ENCODE measurements around the gene SLC8A1.

SLC8A1 gene

DNA sequence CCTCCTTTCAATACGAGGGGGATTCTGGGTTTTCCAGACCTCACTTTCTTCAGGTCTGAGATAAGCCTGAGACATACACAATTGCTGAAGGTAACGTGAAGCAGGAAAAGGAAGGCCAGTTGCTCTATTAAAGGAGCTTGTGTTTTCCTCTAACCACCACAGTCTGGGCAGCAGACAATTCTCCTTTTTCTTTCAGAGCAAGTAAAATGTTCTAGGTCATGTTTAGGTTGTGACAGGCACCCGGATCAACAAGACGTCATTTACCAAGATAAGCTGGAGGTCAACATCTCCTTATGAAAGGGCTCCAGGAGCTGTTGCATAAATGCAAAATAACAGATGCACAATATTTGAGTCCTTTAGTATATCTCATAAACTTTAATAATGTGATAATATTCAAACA, 148.1 kb downstream of the SLC8A1 start:
- no peak for DNase-seq (ENCODE audit: low spot score)

DNA sequence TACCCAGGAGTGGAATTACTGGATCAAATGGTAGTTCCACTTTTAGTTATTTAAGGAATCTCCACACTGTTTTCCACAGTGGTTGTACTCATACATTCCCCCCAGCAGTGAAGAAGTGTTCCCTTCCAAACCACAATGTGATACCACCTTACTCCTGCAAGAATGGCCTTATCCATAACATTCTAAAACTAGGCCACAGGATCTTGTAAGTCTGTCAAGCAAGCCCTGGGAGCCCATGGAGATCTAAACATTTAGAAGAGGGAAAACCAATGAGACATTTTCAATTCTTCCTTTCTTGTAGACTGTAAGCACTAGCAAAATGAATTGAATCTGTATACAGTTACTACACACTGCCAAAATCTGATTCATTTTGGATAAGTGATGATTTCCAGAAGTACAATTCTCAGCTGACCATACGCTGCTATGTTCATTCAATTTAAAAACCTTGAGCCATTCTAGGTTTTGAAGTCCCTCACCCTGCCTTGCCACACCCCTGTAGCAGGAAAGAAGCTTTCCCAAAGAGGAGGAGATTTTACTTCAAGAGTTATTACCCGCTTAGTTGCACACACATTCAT, 149.1 kb downstream of the SLC8A1 start:
- no peak for DNase-seq (ENCODE audit: low spot score)

GRCh38 chr2:40300391-40300790, 151.5 kb downstream of the SLC8A1 start:
- DNase-seq (ENCODE audit: low spot score): no peak

GRCh38 chr2:40299781-40300180, 152.1 kb downstream of the SLC8A1 start:
- DNase-seq (ENCODE audit: low spot score): no peak

GRCh38 chr2:40299173-40299572, 152.7 kb downstream of the SLC8A1 start:
- no peak for DNase-seq (ENCODE audit: low spot score)

- no peak for DNase-seq (ENCODE audit: low spot score)
Measured at GRCh38 chr2:40298026-40298425, 153.9 kb downstream of the SLC8A1 start.

- DNase-seq (ENCODE audit: low spot score): no peak
Measured at GRCh38 chr2:40292291-40292690, 159.6 kb downstream of the SLC8A1 start.

- DNase-seq (ENCODE audit: low spot score): no peak
Measured at GRCh38 chr2:40289771-40290404, 162.0 kb downstream of the SLC8A1 start.

DNA sequence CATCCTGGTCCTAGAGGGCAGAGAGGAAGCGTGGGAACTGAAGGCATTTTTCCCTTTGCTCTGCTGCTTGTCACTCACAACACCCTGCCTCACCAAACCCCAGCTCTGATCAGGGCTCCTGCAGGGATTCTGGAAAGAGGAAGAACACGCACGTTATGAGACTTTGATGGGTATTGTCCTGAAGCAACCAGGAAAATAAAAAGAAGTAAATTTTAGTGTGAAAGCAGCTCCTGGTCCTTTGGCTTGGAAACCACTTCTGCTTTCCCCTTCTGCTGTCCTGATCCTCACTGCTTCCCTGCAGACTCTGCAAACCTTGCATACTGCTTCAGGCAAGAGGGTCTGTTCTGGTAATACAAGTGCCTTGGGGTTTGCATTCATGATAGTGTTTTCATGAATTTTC, 164.1 kb downstream of the SLC8A1 start:
- DNase-seq (ENCODE audit: low spot score): no peak

DNA sequence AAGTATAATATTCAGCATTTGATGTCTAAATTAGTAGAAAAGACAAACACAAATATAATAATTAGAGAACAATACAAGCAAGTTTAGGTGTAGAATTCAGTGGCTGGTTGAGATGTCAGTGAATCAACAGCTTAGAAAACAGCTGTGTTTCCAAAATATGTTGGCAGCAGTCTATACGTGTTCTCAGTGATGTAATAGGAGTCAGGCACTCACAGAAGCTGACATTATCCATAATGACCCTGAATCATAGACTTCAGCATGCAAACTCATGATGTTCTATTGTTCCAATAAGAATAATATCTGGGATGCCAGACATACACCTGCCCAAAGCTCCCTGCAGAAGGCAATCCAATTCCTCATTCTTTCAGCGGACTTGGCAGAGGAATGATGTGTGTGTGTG, 164.7 kb downstream of the SLC8A1 start:
- no peak for DNase-seq (ENCODE audit: low spot score)

DNA sequence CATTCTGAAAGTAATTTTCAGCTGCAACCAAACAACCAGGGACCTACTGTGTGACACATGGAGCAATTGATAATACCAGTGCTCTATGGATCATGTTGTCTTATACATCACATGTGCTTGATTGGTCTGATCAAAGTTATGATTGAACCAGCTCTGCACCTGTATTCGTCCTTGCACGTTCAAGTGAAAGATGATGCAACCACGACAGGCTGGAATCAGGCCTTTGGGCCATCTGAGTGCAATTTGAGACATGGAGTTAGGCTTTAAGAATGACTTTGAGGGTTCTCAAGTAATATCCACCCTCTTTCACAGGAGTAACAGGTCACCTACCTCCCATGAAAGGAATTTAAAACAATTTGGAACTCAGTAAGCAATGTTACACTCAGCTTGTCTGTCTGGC, 165.2 kb downstream of the SLC8A1 start:
- no peak for DNase-seq (ENCODE audit: low spot score)

DNA sequence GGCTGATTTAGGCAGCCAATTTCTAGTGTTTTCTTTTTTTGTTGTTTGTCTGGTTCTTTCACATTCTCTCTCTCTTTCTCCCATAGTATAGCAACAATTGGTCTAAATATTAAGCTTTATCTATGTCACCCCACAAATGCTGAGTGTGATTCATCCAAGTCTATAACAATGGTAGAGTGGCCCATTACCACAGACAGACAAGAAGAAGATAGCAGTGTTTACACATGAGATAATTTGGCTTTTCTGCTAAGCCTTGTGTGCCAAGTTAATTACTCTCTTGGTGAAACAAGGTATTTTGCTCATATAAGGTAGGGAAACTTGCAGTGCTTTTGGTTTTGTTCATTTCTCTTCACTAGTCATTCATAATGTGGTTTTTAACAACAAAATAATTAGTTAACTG, 166.5 kb downstream of the SLC8A1 start:
- DNase-seq (ENCODE audit: low spot score): no peak

GRCh38 chr2:40284797-40285196, 167.1 kb downstream of the SLC8A1 start:
- DNase-seq (ENCODE audit: low spot score): no peak

DNA sequence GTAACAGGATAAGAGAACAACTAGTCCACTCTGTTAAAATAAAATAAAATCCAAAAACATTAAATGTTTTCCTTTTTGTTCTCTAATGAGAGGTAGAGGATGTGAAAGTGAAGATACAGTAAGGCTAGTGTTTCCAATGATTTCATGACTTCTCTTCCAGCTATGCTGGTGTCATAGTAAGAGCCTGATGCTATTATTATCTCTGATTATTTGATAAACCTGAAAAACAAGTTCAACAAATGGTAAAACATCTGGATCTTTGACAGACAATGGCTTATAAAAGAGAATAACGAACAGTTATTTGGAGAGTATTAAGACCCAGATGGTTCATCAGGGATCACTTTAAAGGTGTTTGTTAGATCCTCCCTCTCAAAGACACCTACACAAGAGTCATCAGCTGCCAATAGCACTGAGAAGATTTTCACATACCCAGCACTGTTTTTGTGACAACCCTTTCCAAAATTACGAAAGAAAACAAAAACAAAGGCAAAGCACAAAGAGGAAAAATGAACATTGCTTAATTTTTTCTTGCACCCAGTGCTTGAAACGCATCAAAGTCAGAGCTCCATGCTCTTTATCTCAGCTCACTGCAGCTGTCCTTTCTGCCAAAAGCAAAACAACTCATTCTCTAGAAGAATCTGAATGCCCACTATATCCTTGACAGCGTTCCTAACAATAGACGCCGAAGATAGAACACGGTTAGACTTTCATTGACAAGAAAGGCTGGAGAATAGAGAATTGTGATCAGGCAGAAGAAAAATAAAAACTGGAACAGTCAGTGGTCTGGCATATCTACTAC, 168.6 kb downstream of the SLC8A1 start:
- no peak for DNase-seq (ENCODE audit: low spot score)

- DNase-seq (ENCODE audit: low spot score): no peak
Measured at GRCh38 chr2:40282428-40282827, 169.5 kb downstream of the SLC8A1 start.

GRCh38 chr2:40281021-40281940, 170.6 kb downstream of the SLC8A1 start:
- DNase-seq (ENCODE audit: low spot score): no peak

DNA sequence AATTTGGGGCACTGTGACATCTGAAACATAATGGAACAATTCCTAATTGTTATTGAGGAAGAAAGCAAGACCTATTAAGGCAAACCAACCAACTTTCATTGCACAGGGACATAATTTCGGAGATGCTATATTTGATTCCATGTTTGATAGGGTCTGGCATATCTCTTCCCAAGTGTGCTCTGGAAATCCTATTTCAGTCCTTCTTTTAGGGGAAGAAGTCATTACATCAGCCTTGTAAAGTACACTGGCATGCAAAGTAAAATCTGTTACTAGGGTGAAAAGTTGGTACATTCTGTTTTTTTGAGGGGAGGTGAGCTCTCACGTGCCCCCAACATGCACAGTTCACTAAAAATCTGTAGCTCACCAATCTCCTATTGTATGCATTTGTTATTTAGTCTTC, 172.4 kb downstream of the SLC8A1 start:
- no peak for DNase-seq (ENCODE audit: low spot score)

- DNase-seq (ENCODE audit: low spot score): no peak
Measured at GRCh38 chr2:40279001-40279400, 172.9 kb downstream of the SLC8A1 start.

DNA sequence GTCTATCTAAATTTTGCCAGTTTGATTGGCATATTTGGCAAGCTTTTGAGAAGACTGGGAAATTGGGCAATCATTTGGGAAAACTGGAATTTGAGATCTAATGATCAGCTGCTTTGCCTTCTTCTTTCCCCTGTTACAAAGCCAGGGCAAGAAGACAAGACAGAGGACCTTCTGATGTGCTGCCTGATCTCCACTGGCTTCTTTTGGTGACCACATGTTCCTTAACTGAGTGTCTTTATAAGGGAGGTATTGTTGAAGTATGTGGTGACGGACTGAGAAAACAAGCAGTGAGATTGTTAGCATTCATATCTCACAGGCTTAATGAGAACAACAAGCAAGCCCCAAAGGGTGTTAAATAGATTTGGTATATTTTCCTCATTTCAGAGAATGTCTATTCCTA, 175.8 kb downstream of the SLC8A1 start:
- DNase-seq (ENCODE audit: low spot score): no peak

DNA sequence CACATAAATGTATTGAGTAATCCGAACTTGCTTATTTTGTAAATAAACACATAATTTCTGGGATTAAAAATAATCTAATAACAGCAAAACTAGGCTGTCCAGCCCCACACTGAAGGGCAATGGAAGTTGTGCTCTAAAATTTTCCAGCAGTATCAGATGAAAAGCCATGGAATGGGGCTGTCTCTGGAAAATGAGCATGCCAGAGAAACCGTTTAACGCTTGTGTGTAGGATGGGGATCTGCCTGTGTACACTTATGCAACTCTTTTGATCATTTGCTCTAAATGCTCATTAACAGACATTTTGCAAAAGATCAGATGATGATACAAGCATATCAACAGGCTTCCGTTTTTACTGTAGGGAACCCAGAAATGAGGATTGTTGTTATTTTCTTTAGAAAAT, 177.6 kb downstream of the SLC8A1 start:
- DNase-seq (ENCODE audit: low spot score): no peak

- DNase-seq (ENCODE audit: low spot score): no peak
Measured at GRCh38 chr2:40273734-40274182, 178.1 kb downstream of the SLC8A1 start.

DNA sequence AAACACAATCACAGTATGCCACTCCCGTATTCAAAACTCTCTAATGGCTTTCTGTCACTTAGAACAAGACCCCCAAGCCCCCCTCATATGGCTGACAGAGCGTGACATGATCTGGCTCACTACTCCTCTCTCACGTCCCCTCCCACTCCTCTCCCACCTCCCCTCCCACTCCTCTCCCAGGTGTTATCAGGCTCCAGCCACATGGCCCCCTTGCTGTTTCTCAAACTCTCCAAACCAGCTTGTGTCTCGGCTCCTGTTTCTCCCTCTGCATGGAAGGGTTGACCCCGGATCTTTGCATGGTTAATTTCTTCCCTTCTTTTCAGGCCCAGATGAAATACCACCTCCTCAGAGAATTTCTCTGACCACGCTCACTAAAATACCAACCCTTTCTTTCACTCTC, 180.8 kb downstream of the SLC8A1 start:
- DNase-seq (ENCODE audit: low spot score): no peak
